ENCODE results near the gene KITLG.
"Not testable (repeated sequence)": the region's sequence is repeated elsewhere in the genome, so short reads cannot be mapped to it uniquely, and the experiment has no call there.

KITLG gene

GRCh38 chr12:88580051-88580871 is at the start of gene KITLG:
KITLG (minus strand) TSS chr12:88580471; CDS start chr12:88580278, 193 bp downstream.
- peak; percentile 81 to 86 for DNase-seq
- Histone ChIP-seq H3K27ac (peak within 1 kb of the TSS; percentile 20 to 59), H3K36me3 (no peaks in the 10 kb centered on the region), H3K4me1 (peaks cover 0 to 19% (median 3%) of the 10 kb centered on the region in 4 donors), H3K9me3 (no peaks in the 10 kb centered on the region), H3K4me3 (peak within 1 kb of the TSS; percentile 58 to 70), H3K27me3 (no peaks in the 10 kb centered on the region)
- intact Hi-C loops (cut with DNase I; ENCODE audit: low total_unique reads): no loop called here
- peak in 1 of 2 experiments; percentile 6 for TF ChIP-seq CTCF (IDR thresholded peaks at IDR 0.05)

- TF ChIP-seq CTCF (IDR thresholded peaks at IDR 0.05): no peak
- intact Hi-C loops (cut with DNase I; ENCODE audit: low total_unique reads): no loop called here
- no peak for DNase-seq
- Histone ChIP-seq H3K4me3 (no peak overlapping the region), H3K27me3 (no peaks in the 10 kb centered on the region), H3K4me1 (no peaks in the 10 kb centered on the region), H3K27ac (no peak overlapping the region), H3K36me3 (no peaks in the 10 kb centered on the region), H3K9me3 (no peaks in the 10 kb centered on the region)
These were observed 48.7 kb upstream of the KITLG start for GRCh38 chr12:88628856-88629509.

GRCh38 chr12:88628035-88628434 is 47.8 kb upstream of the KITLG start:
- DNase-seq; H3K27ac ChIP-seq; intact Hi-C loops (cut with DNase I; ENCODE audit: low total_unique reads); H3K36me3 ChIP-seq; H3K9me3 ChIP-seq; H3K4me3 ChIP-seq; H3K27me3 ChIP-seq; H3K4me1 ChIP-seq: not testable (repeated sequence)

DNA sequence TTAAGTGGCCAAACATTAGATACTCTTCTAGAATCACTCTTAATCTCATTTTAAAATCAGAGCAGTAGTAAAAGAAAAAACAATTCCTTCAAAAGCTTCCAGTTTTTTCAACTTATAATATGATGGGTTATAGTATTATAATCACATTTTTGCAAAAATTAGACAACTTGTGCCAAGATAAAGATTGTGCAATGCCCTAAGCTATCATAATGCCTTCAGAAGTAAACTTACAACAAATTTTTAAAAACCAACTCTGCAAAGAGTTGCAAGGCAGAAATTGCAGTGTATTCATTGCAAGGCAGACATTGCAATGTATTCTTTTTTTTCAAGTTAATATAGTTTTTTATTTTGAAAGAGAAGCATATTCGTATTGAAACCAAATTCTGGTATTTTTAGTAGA is 47.2 kb upstream of the KITLG start:
- no peak for DNase-seq
- no peaks in the 10 kb centered on the region for H3K27me3 ChIP-seq
- no peaks in the 10 kb centered on the region for H3K4me1 ChIP-seq

DNA sequence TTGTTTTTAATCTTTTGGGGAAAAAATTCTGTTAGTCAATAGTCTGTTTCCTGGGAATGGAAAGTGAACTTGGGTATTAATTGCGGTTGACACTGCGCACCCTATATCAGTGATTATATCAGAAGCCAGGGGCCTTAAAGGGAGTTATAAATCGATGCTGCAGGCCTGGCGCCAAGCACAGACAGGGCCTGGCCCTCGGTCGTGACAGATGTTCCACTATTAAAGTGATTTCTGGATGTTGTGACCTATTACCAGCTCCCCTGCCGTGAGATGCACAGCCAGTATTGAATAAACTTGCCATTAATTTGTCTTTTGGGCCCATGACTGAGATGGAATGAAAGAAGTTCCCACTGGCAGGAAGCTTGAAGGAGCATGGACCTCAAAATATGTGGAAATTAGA is 45.1 kb upstream of the KITLG start:
- H3K27ac ChIP-seq: no peak overlapping the region
- no peaks in the 10 kb centered on the region for H3K4me1 ChIP-seq
- no peaks in the 10 kb centered on the region for H3K36me3 ChIP-seq
- H3K4me3 ChIP-seq: no peak overlapping the region
- no peak for DNase-seq
- H3K27me3 ChIP-seq: no peaks in the 10 kb centered on the region
- intact Hi-C loops (cut with DNase I; ENCODE audit: low total_unique reads): no loop called here
- no peak for TF ChIP-seq CTCF (IDR thresholded peaks at IDR 0.05)
- H3K9me3 ChIP-seq: no peaks in the 10 kb centered on the region

More for the DNA sequence above, 47.2 kb upstream of the KITLG start:
- H3K9me3 ChIP-seq: no peaks in the 10 kb centered on the region
- intact Hi-C loops (cut with DNase I; ENCODE audit: low total_unique reads): no loop called here
- no peak overlapping the region for H3K27ac ChIP-seq
- no peaks in the 10 kb centered on the region for H3K36me3 ChIP-seq
- H3K4me3 ChIP-seq: no peak overlapping the region
- no peak for TF ChIP-seq CTCF (IDR thresholded peaks at IDR 0.05)

DNA sequence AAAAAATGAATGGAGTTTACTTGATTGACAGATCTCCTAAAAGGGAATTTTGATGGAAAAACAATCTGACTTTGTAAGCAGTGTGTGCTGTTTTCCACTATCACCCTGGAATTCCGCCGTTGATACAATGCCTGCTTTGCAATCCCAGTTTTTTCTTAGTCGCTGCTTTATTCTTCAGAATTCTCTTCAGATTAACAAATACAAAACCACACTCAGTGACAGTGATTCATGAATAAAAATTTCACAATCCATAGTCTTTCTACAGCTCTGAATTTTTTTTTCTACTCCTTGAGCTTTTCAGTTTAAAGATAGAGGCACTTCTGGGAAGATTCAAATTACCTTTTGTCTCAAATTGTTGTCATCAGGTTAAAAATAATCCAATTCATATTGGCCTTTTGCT is 44.6 kb upstream of the KITLG start:
- no peak for DNase-seq
- intact Hi-C loops (cut with DNase I; ENCODE audit: low total_unique reads): no loop called here

More for the DNA sequence above, 44.6 kb upstream of the KITLG start:
- Histone ChIP-seq H3K27ac (no peak overlapping the region), H3K4me1 (no peaks in the 10 kb centered on the region), H3K9me3 (no peaks in the 10 kb centered on the region), H3K4me3 (no peak overlapping the region), H3K36me3 (no peaks in the 10 kb centered on the region), H3K27me3 (no peaks in the 10 kb centered on the region)
- no peak for TF ChIP-seq CTCF (IDR thresholded peaks at IDR 0.05)
